ENCODE measurements around the gene CLIP4.

GRCh38 chr2:29113891-29114321, 1.3 kb upstream of the CLIP4 start:
- TF ChIP-seq CTCF (IDR thresholded peaks at IDR 0.05 in 8 of 11, conservative IDR thresholded peaks at IDR 0.05 in 3 of 11) (no peak), POLR2AphosphoS5 (IDR thresholded peaks at IDR 0.05) (peak in 1 of 3 donors; percentile 69), POLR2A (IDR thresholded peaks at IDR 0.05) (no peak)
